ENCODE data around the gene UTRN. TPM values are rescaled to one million over a fixed set of nuclear protein-coding genes. Genes with fewer than 3 reads are reported as not detected.
A peak's percentile ranks its signal among the peaks of the same experiment; 100 is the strongest.

Gene UTRN
- polyA plus RNA-seq, 3 donors, result 21.8 to 39.9 (median 38.5) TPM

GRCh38 chr6:144278659-144279314 is 6.3 kb upstream of the UTRN start:
- no peak overlapping the region for H3K27ac ChIP-seq (ENCODE audit: low read depth, low read length)
- 64 to 79% (median 69%) methylated on average over 4 of the region's 4 CpGs for WGBS, 3 donors

GRCh38 chr6:144279484-144280150 is 5.5 kb upstream of the UTRN start:
- no peak overlapping the region for H3K27ac ChIP-seq (ENCODE audit: low read depth, low read length)
- WGBS, 3 donors, result 80 to 97% (median 90%) methylated on average over 2 of the region's 2 CpGs

GRCh38 chr6:144283646-144284477 is 1.3 kb upstream of the UTRN start:
- no peak overlapping the region for H3K27ac ChIP-seq (ENCODE audit: low read depth, low read length)
- 4 to 9% (median 8%) methylated on average over 13 of the region's 13 CpGs for WGBS, 3 donors

- H3K27ac ChIP-seq (ENCODE audit: low read depth, low read length), result no peak overlapping the region
- 0 to 1% (median 1%) methylated on average over 7 of the region's 7 CpGs for WGBS, 3 donors
Observed at GRCh38 chr6:144284478-144284782, 705 bp upstream of the UTRN start.

GRCh38 chr6:144285548-144285797 is 338 bp downstream of the UTRN start:
- 0 to 1% (median 0%) methylated on average over 15 of the region's 15 CpGs for whole genome bisulfite sequencing, 3 donors
- no peak overlapping the region for H3K27ac ChIP-seq (ENCODE audit: low read depth, low read length)

- WGBS, 3 donors, result 0% methylated on average over 50 to 51 of the region's 51 CpGs
- no peak overlapping the region for H3K27ac ChIP-seq (ENCODE audit: low read depth, low read length)
Observed at GRCh38 chr6:144285798-144286502, 815 bp downstream of the UTRN start.

- 0 to 2% (median 2%) methylated on average over 48 to 53 of the region's 53 CpGs for WGBS, 3 donors
- peak overlapping the region; percentile 49 for H3K27ac ChIP-seq (ENCODE audit: low read depth, low read length)
Observed at GRCh38 chr6:144286503-144287393, 1.6 kb downstream of the UTRN start.

GRCh38 chr6:144289006-144289405 is 3.9 kb downstream of the UTRN start:
- no peak overlapping the region for H3K27ac ChIP-seq (ENCODE audit: low read depth, low read length)
- 100% methylated on average over 1 of the region's 1 CpG for WGBS, 3 donors

GRCh38 chr6:144292372-144292771 is 7.2 kb downstream of the UTRN start:
- no peak overlapping the region for H3K27ac ChIP-seq (ENCODE audit: low read depth, low read length)
- 50 to 65% (median 58%) methylated on average over 3 of the region's 3 CpGs for WGBS, 3 donors

GRCh38 chr6:144294016-144294415 is 8.9 kb downstream of the UTRN start:
- H3K27ac ChIP-seq (ENCODE audit: low read depth, low read length), result no peak overlapping the region

GRCh38 chr6:144295211-144295610 is 10.1 kb downstream of the UTRN start:
- 91 to 96% (median 95%) methylated on average over 2 of the region's 2 CpGs for WGBS, 3 donors
- H3K27ac ChIP-seq (ENCODE audit: low read depth, low read length), result no peak overlapping the region

GRCh38 chr6:144295981-144296767 is 11.0 kb downstream of the UTRN start:
- 93 to 99% (median 97%) methylated on average over 7 of the region's 7 CpGs for WGBS, 3 donors
- no peak overlapping the region for H3K27ac ChIP-seq (ENCODE audit: low read depth, low read length)

- WGBS, 3 donors, result 12 to 25% (median 14%) methylated on average over 2 of the region's 2 CpGs
Observed at GRCh38 chr6:144296973-144297372, 11.8 kb downstream of the UTRN start.

GRCh38 chr6:144297511-144298100 is 12.5 kb downstream of the UTRN start:
- WGBS, 3 donors, result 18 to 50% (median 41%) methylated on average over 3 of the region's 3 CpGs
- no peak overlapping the region for H3K27ac ChIP-seq (ENCODE audit: low read depth, low read length)

More at GRCh38 chr6:144296973-144297372, 11.8 kb downstream of the UTRN start:
- H3K27ac ChIP-seq (ENCODE audit: low read depth, low read length), result no peak overlapping the region

- 25 to 60% (median 57%) methylated on average over 5 of the region's 5 CpGs for WGBS, 3 donors
- H3K27ac ChIP-seq (ENCODE audit: low read depth, low read length), result no peak overlapping the region
Observed at GRCh38 chr6:144298194-144298593, 13.1 kb downstream of the UTRN start.

- H3K27ac ChIP-seq (ENCODE audit: low read depth, low read length), result no peak overlapping the region
- WGBS, 3 donors, result 41 to 93% (median 92%) methylated on average over 1 of the region's 1 CpG
Observed at GRCh38 chr6:144298916-144299315, 13.8 kb downstream of the UTRN start.

GRCh38 chr6:144302701-144303372 is 17.7 kb downstream of the UTRN start:
- 92 to 94% (median 94%) methylated on average over 5 of the region's 5 CpGs for WGBS, 3 donors
- H3K27ac ChIP-seq (ENCODE audit: low read depth, low read length), result no peak overlapping the region
